Stimulated activated CD4-positive, alpha-beta T cell treated with anti-CD3 and anti-CD28 coated beads, Interleukin-1b, Interleukin-23, amount 100 ng/mL, for 24 hours (primary cell): ENCODE data around the gene CR1L.
"Not testable (repeated sequence)": the region's sequence is repeated elsewhere in the genome, so short reads cannot be mapped to it uniquely, and the experiment has no call there.

Source experiments
- DNase-seq, 4 experiments: peaks; one replicate each; pipeline ENCODE4 v3.0.0-alpha.2; 2020; ENCODE audit warnings: low read depth in 4 of 4, low spot score in 1 of 4

The CR1L gene

DNA sequence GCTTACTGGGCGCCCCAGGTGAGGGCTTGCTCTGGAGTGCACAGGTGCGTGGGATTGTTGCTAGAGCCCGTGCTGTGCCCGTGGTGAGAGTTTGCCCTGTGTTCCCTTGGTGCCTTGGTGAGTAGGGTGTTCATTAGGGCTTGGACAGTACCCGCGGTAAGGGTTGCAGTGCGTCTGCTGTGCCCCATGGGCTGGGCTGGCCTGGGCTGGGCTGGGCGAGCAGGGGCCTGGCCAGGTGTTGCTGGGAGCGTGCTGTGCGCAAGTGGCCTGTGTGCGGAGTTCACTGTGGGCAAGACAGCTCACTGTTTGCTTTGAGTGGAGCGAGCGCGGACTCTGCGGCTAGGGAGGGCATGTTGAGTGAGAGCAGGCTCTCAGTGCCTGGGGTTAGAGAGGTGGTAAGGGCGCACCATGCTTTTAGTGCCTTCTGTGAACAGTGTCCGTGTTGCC is 725 bp downstream of the CR1L start:
- DNase-seq = no peak

DNA sequence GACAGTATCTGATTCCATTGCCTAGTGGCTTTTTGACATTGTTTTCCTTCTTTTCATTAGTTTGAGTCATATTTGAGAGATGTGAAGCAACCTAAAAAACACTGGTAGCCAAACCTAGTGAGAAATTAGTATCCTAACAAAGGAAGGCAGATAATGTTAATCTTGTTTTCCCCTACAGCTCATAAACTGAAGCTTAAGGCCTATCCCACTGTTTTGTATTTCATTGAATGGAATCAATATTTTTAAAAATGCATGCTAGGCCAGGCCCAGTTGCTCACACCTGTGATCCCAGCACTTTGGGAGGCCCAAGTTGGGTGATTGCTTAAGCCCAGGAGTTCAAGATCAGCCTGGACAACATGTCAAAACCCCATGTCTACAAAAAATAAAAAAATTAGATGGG is 1.2 kb downstream of the CR1L start:
- DNase-seq = no peak

DNA sequence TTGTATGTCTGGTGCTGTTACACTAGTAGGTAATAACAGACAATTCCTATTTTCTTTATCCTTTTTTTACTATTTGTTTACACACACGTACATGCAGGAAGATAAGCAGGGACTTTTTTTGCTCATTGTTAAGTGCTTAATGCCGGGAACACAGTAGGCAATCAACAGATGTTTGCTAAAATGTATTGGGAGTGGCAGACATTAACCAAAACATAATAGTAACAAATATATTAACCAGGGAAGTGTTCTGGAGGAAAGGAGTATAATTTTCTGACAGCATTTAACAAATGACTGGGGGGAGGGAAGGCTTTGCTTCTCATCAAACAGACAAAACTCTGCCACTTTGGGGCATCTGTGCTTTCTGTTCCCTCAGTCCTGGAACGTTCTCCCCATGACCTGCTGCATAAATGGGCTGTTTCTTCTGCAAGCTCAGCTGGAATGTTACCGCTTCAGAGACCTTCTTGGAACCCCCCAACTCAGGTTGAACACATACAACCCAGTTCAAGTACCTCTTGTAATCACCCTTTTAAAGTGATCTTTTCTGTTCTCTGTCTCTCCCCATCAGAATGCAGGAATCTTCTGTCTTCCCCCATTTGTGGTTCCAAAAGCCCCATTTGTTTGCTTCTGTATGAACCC is 2.1 kb downstream of the CR1L start:
- no peak for DNase-seq

DNA sequence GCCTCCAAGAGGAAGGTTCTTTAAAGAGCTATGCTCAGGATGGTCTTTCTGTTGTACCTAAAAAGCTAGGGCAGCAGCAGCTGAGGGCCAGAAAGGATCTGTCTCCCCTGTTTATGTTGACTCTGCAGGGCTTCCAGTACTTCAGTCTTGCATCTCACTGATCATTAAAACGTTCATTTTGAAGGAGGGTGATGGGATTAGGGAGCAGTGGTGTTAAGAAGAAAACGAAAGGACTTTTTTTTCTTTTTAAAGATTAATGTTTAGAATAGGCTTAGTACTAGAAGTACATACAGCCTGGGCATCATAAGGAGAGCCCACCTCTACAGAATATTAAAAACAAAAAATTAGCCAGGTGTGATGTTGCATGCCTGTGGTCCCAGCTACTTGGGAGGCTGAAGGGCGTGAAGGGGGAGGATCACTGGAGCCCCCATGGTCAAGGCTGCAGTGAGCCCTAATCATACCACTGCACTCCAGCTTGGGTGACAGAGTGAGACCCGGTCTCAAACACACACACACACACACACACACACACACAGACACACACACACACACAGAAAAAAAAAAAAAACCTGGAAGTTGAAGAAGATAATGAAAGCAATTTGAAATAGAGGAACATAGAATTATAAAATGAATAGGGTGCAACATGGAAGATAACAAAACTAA is 2.9 kb downstream of the CR1L start:
- DNase-seq = no peak

DNA sequence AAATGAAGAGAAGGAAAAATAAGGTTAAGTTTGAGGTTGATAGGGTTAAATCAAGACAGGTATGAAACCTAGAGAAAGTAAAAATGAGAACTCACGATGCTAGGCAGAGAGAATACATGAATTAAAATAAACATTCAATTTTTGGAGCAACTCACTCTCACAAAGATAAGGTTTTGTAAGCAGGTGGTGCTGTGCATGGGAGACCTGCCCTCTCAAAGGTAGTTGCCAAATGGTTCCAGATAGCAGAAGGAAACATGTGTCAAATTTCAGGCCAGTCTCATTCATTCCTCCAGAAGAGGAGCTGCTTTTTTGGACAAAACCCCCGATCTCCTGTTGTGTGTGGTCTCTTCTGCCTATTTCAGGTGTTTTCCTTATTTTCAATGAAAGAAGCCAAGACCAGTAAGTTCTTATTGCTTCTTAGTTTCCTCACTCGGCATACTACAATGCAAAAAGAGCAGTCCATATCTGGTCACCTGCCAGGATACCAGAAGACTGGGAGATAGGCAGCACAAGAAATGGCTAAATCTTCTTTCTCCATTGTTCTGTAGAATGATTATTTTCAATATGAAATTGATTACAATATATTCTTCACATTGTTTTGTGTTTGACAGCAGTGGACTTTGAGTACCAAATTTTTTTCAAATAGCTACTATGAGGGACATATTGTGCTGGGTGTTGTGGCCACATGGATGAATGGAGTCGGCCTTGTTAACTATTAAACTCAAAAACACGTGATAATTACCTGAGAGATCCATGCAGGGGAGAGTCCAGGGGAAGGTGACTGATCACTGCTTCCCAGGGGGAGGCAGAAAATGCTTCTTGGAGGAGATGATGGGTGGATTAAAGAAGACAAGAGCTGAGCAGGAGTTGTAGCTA is 3.6 kb downstream of the CR1L start:
- DNase-seq = no peak

DNA sequence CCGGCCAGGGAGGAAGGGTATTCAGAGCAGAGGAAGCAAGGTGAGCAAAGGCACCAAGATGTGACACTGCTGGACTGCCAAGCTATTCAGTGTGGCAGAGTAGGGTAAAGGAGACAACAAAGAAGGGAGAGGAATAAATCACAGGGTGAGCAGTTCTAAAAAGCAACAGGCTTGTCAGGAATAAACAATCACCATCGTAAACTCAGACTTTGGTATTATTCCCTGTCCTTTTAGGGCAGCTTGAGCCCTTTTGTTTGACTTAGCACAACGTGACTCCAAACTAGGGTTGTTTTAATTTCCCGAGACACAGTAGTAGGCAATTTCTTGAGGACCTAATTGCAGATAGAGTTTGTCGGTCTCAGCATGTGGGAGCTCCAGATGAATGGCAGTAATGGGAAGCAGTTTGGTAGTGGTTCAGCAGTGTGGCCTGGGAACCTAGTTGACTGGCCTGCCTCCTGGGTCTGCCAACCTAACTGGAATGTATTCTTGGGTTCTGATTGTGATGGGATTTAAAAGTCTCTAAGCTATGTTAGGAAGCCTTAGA is 4.3 kb downstream of the CR1L start:
- DNase-seq = no peak

DNA sequence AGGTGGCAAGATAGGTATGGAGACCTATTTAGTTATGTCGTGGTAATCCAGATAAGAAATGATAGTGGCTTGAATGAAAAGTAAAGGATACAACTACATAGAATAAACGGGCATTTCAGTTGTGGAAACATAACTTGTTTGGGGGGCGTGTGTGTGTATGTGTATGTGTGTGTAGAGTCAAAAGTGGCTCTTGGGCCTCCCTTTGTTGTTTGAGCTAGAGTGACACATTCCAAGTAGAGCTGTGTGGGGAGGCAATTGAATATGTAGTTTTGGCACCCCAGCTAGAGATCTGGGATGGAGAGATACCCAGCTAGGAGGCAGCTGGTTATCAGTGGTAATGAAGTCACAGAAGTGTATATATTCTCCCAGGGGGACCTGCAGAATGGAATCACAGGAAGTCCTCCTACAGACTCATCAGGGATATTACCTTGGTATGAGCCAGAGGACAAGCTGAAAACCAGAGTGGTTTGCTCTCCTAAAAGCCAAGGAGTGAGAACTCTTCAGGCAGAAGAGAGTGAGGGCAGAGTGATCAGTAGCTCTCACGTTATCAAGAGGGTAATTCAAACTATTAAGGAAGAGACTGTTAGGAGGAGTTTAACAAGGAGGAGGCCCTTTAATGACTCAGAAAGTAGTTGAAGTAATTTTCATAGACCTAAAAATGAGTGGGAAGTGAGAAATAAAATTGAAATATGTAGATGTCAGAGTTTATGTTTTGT is 5.1 kb downstream of the CR1L start:
- no peak for DNase-seq

DNA sequence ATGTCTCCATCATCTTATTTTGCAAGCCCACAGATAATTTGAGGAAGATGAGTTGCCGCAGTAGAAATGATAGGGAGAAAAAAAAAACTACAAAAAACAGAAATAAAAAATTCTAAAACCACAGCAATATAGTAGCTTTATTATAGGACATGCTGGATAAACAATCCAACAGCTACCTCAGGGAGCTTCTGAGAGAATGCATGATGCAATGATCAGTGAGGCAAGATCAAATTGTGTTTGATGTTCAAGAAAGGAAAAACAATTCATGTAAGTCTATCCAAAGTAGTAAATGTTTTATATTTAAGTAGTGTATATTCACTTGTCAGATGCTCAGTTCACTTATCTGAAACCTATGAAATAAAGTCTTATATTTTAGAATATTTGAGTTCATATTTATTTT is 6.7 kb downstream of the CR1L start:
- DNase-seq = no peak

DNA sequence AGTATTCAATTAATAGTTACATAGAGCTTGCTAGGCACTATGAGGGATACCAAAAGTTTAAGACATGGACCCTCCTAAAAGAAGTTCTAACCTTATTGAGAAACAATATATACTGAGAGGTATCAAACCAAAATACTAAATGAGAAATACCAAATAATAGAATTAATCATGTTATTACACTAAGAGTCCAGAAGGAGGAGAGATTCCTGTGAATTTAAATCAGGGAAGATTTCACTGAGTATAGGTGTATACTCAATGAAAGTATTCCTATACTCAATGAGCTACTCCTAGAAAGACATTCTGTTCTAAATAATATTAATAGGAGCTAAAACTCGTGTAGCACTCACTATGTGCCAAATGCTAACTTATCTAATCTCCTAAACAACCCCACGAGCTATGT is 9.4 kb downstream of the CR1L start:
- DNase-seq = no peak

DNA sequence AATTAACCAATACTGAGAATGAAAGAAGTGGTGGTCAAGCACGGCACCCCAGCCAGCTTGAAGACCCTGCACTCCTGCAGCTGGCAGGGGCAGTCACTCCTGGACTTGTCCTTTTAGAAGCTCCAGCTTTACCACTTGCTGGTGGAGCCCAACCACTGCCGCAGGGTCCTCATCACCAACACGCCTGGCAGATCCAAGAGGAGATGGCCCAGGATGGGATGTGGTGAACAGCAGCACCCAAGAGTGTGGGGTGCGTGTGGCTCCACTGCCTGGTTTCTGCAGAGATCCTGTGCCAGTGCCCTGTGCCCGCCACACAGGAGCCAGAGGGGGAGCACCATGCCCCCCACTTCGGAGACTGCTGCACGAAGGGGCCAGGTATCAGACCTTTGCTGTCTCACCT is 13.5 kb downstream of the CR1L start:
- DNase-seq = no peak

DNA sequence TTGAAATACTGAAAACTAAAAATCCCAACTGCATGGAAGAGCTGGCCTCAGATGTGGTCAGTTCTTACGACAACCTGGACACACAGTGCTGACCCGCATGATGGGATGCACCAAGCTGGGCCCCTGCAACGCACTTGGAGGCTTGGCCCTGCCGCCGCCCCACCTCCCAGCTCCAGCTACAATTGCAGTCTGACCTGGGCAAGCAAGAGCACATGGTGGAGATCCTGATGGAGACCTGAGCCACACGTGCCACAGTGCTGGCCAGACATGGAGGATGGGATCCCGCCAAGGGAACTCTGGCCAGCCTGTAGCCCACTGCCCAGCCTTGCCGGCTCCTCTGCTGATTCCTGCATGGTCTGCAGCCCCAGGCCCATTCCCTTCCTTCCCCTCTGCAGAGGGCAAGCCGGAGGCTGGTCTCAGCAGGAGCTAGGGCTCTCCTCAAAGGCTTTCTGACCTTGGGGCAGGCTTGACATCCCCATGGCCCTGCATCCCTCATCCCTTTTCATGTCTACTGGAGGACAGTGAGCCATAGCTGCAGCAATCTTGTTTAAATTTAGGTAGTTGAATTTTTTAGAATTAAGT is 14.1 kb downstream of the CR1L start:
- no peak for DNase-seq

DNA sequence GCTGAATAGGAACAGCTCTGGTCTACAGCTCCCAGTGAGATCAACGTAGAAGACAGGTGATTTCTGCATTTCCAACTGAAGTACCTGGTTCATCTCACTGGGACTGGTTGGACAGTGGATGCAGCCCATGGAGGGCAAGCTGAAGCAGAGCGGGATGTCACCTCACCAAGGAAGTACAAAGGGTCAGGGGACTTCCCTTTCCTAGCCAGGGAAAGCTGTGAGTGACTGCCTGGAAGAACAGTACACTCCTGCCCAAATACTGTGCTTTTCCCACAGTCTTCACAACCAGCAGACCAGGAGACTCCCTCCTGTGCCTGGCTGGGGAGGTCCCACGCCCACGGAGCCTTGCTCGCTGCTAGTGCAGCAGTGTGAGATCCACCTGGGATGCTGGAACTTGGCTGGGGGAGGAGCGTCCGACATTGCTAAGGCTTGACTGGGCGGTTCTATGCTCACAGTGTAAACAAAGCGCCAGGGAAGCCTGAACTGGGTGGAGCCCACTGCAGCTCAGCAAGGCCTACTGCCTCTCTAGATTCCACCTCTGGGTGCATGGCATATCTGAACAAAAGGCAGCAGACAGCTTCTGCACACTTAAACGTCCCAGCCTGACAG is 14.7 kb downstream of the CR1L start:
- DNase-seq = no peak

DNA sequence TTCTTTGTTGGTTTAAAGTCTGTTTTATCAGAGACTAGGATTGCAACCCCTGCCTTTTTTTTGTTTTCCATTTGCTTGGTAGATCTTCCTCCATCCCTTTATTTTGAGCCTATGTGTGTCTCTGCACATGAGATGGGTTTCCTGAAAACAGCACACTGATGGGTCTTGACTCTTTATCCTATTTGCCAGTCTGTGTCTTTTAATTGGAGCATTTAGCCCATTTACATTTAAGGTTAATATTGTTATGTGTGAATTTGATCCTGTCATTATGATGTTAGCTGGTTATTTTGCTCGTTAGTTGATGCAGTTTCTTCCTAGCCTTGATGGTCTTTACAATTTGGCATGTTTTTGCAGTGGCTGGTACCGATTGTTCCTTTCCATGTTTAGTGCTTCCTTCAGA is 16.5 kb downstream of the CR1L start:
- DNase-seq = not testable (repeated sequence)

DNA sequence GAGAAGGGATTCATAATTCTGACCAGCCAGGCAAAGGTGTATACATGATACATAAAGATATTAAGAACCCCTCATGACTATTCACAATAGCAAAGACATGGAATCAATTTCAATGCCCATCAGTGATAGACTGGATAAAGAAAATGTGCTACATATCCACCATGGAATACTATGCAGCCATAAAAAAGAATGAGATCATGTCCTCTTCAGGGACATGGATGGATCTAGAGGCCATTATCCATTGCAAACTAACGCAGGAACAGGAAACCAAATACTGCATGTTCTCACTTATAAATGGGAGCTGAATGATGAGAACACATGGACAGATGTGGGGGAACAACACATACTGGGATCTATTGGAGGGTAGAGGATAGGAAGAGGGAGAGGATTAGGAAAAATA is 21.4 kb downstream of the CR1L start:
- DNase-seq = no peak

DNA sequence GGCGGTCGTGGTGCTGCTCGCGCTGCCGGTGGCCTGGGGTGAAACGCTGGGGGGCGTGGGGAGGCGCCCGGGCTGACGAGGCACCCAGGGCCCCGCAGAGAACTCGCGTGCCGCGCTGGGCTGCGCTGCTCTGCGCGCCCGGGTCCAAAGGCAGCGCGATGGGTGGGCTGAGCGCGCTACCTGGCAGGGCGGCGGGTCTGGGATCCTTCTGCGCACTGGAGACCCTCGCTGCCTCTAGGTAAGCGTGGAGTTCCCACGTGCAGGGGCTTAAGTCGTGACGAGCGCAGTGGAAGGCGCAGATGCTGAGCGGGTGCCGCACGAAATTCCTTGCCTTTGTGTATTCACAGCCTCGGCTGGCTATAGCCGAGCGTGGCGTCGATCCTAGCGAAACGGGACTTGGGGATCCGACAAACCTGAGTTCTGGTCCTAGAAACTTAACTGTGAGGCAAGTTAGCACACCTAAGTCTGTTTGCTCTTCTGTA is 24.6 kb downstream of the CR1L start:
- DNase-seq = no peak

DNA sequence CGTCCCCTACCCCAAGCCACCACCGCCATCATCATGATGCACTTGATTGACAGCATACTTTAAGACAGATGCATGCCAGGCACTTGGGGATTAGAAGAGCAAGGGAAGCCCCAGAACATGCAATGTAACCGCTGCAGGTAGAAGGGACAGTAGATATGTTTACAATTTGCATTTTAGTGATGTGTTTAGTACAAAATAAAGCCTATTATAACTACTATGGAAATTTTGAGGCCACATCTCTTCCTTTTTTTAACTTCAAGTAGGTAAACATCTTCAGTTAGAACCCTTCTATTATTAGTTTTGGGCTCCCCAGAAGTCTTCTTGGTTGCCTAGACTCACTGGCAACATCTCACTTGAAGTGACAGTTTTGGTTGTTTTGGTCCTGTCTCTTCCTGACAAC is 25.3 kb downstream of the CR1L start:
- no peak for DNase-seq

DNA sequence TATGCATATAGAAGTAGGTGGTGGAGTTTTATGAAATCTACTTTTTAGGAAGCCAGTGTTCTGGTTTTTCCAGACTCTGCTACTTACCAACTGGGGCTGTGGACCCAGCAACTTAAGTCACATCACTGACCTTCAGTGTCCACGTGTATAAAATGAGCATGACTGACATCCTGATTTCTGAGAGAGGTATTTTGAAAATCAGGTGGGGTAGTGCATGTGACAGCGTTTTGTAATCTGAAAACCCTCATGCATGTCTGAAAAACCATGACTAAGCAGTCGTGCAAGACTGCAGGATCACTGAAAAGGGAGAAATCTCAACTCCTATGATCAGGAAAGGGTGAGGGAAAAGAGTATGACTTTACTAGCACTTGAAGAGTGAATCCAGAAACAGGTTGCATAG is 26.1 kb downstream of the CR1L start:
- no peak for DNase-seq

DNA sequence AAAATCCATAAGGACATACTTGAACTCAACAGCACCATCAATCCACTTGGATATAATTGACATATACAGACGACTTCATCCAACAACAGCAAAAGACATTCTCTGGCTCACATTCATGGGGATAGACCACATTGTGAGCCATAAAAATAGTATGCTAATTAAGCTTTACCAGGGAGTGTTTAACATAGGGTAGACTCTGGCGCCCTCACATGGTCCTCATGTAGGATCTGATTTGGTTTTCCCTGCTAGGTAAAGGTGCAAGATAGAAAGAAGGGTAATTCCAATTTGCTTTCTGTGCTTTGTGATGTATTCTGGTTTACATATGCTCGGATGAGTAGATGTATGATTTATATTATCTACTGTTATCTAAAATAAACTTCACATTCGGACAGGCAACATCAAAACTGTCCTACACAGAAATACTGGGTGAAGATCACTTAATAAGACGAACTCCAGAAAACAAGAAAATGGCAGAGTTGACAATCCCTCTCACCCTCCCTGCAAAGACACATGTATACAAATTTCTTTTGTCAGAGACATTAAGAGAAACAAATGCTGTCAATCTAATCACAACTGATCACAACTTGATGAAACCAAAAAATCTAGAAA is 27.7 kb downstream of the CR1L start:
- DNase-seq = no peak

DNA sequence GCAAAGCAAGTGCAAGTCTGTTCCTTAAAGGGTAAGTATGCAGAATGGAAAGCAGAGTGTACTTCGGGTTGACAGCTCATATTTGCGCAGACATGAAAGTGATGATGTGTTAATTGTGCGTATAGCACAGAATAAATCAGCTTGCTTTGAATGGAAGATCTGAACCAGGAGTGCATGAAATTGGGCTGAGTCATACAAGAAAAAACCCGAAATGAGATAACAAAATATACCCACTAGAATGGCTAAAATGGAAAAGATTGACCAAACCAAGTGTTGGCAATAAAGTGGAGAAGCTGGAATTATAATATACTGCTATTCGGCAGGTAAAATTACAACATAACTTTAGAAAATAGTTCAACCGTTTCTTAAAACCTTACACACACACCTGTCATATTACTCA is 28.5 kb downstream of the CR1L start:
- DNase-seq = no peak

DNA sequence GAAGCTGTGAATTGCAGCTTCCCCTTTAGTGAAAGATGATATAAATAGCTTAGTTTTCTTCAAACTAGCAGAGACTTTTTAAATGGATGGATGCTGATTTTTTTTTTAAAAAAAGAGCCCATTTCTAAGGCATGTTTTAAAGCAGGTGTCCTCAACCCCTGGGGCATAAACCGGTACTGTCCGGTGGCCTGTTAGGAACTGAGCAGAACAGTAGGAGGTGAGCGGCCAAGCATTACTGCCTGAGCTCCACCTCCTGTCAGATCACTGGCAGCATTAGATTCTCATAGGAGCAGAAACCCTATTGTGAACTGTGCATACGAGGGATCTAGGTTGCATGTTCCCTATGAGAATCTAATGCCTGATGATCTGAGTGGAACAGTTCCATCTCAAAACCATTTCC is 31.2 kb downstream of the CR1L start:
- no peak for DNase-seq
